Osteoblast (primary cell): ENCODE results near the gene GALNT9. TPM values are rescaled to one million over a fixed set of nuclear protein-coding genes. Genes with fewer than 3 reads are reported as not detected.

ENCODE experiments used
- DNase-seq: peaks from one replicate; pipeline ENCODE4 v3.0.0; 2011; ENCODE audit warnings: low spot score, mixed read lengths; ENCODE audit not compliant: insufficient read length; ENCODE audit errors: missing footprints
- H2AFZ ChIP-seq: 2 replicates; pipeline ENCODE4 v1.6.0; 2011; ENCODE audit warnings: mild to moderate bottlenecking, low read length
- H3K27ac ChIP-seq: 2 replicates; pipeline ENCODE4 v1.5.1; 2011; ENCODE audit warnings: mild to moderate bottlenecking, low read depth, low read length, moderate library complexity
- H3K27me3 ChIP-seq: 2 replicates; pipeline ENCODE4 v1.6.0; 2012; ENCODE audit warnings: mild to moderate bottlenecking, control low read depth, inconsistent platforms, low read length, moderate library complexity; ENCODE audit not compliant: insufficient read depth
- H3K36me3 ChIP-seq: 2 replicates; pipeline ENCODE4 v1.5.1; 2011; ENCODE audit warnings: mild to moderate bottlenecking, low read length, control low read depth, moderate library complexity; ENCODE audit not compliant: insufficient read depth
- H3K4me1 ChIP-seq: 2 replicates; pipeline ENCODE4 v1.5.1; 2011; ENCODE audit warnings: mild to moderate bottlenecking, low read length, control low read depth, moderate library complexity; ENCODE audit not compliant: insufficient read depth
- H3K4me2 ChIP-seq: 2 replicates; pipeline ENCODE4 v1.6.0; 2011; ENCODE audit warnings: mild to moderate bottlenecking, low read length; ENCODE audit not compliant: insufficient read depth
- H3K4me3 ChIP-seq: fragments of 200-600 bp; sonication (generic); 3 replicates; pipeline ENCODE4 v1.5.1; 2012; ENCODE audit warnings: mild to moderate bottlenecking, low read length, inconsistent platforms; ENCODE audit not compliant: insufficient read depth
- H3K79me2 ChIP-seq: 2 replicates; pipeline ENCODE4 v1.6.0; 2012; ENCODE audit warnings: mild to moderate bottlenecking, low read length, control low read depth, inconsistent platforms; ENCODE audit not compliant: insufficient read depth
- H3K9me3 ChIP-seq: 2 replicates; pipeline ENCODE4 v1.5.1; 2011; ENCODE audit warnings: low read depth, low read length, control low read depth
- H4K20me1 ChIP-seq: 2 replicates; pipeline ENCODE4 v1.6.0; 2012; ENCODE audit warnings: mild to moderate bottlenecking, low read length, control low read depth; ENCODE audit not compliant: insufficient read depth
- total RNA-seq: library from RNA; depleted of rRNA; stranded (reverse); fragments of >200 nt; gene quantifications from 2 replicates; pipeline ENCODE4 v1.2.3, GENCODE V29; 2012
- TF ChIP-seq, protein P1 (sequence below): IDR thresholded peaks from 2 replicates; pipeline ENCODE4 v1.5.1; 2011; ENCODE audit warnings: mild to moderate bottlenecking, low read depth, low read length, moderate library complexity; ENCODE audit errors: extremely low read depth

Gene GALNT9
- total RNA-seq, 1 donor, result 0.36 TPM

DNA sequence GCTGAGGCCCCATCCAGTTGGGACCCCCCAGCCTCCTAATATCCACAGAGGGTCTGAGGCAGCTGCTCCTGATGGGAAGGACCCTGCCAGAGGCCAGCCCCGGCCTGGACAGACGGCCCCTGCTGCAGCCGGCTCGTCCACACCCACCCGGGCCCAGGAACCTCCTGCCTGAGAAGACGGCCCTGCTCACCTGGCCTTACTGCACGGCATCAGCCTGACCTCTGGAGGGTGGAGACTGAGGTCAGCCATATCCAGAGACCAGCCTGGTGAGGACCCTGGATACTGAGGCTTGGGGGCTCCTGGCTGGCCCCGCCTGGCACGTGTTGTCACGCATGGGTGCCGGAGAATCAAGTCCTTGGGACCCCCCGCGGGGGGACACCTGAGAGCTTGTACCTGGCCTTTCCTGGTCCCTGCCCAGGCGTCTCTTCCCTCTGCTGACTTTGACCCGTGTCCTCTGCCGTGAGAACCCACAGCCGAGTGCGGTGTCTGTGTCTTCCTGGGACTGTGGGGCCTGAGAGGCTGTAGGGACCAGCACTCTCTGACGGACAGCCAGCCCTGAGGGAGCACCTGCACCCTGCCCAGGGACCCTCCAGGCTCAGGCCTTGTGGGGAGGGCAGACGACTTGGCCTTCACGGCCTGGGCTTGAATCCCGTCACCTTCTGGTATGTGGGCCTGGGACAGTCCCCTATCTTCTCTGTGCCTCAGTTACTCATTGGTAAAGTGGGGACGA is 127.8 kb downstream of the GALNT9 start:
- Histone ChIP-seq H3K27ac (no peak overlapping the region), H3K9me3 (no peaks in the 10 kb centered on the region), H3K79me2 (no peaks in the 10 kb centered on the region), H2AFZ (no peak overlapping the region), H3K27me3 (peaks cover 30% of the 10 kb centered on the region), H3K4me1 (no peaks in the 10 kb centered on the region), H3K4me3 (no peak overlapping the region), H3K36me3 (no peaks in the 10 kb centered on the region), H4K20me1 (no peaks in the 10 kb centered on the region), H3K4me2 (no peak overlapping the region)
- TF ChIP-seq, protein P1, sequence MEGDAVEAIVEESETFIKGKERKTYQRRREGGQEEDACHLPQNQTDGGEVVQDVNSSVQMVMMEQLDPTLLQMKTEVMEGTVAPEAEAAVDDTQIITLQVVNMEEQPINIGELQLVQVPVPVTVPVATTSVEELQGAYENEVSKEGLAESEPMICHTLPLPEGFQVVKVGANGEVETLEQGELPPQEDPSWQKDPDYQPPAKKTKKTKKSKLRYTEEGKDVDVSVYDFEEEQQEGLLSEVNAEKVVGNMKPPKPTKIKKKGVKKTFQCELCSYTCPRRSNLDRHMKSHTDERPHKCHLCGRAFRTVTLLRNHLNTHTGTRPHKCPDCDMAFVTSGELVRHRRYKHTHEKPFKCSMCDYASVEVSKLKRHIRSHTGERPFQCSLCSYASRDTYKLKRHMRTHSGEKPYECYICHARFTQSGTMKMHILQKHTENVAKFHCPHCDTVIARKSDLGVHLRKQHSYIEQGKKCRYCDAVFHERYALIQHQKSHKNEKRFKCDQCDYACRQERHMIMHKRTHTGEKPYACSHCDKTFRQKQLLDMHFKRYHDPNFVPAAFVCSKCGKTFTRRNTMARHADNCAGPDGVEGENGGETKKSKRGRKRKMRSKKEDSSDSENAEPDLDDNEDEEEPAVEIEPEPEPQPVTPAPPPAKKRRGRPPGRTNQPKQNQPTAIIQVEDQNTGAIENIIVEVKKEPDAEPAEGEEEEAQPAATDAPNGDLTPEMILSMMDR, result no peak
- DNase-seq, result no peak

GRCh38 chr12:132200800-132201199 is 128.6 kb downstream of the GALNT9 start:
- Histone ChIP-seq H3K4me2 (no peak overlapping the region), H4K20me1 (no peaks in the 10 kb centered on the region), H3K4me1 (no peaks in the 10 kb centered on the region), H3K9me3 (no peaks in the 10 kb centered on the region), H3K4me3 (no peak overlapping the region), H3K27ac (no peak overlapping the region), H3K36me3 (no peaks in the 10 kb centered on the region), H3K27me3 (peaks cover 23% of the 10 kb centered on the region), H2AFZ (no peak overlapping the region), H3K79me2 (no peaks in the 10 kb centered on the region)
- TF ChIP-seq, protein P1, result no peak
- DNase-seq, result no peak

- no peak overlapping the region for H3K27ac ChIP-seq
- H3K4me3 ChIP-seq, result no peak overlapping the region
- H4K20me1 ChIP-seq, result no peaks in the 10 kb centered on the region
- no peaks in the 10 kb centered on the region for H3K79me2 ChIP-seq
- H3K4me1 ChIP-seq, result no peaks in the 10 kb centered on the region
- H3K27me3 ChIP-seq, result peaks cover 12% of the 10 kb centered on the region
- no peak overlapping the region for H2AFZ ChIP-seq
- H3K4me2 ChIP-seq, result no peak overlapping the region
- no peaks in the 10 kb centered on the region for H3K9me3 ChIP-seq
- no peak for DNase-seq
- TF ChIP-seq, protein P1, result no peak
- no peaks in the 10 kb centered on the region for H3K36me3 ChIP-seq
Measured at GRCh38 chr12:132199526-132200319, 129.7 kb downstream of the GALNT9 start.

DNA sequence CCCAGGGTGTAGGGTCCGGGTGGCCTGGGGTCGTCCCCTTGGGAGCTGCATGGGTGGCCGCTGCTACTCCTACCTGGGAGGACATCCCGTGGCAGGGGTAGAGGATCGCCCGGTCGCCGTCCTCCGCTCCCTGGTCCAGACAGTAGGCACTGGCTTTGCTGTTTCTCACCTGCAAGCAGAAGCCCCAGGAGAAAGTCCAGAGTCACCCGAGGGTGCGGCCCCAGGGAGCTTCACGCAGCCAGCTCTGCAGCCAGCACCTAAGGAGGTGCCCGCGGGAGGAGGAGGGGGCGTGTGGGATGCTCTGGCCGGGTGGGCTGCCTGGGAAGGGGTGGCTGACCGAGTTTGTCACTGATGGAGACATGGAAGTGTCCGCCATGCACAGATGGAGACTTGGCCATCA is 130.3 kb downstream of the GALNT9 start:
- H3K4me1 ChIP-seq, result no peaks in the 10 kb centered on the region

More for the DNA sequence above, 130.3 kb downstream of the GALNT9 start:
- no peak overlapping the region for H3K4me3 ChIP-seq
- H4K20me1 ChIP-seq, result no peaks in the 10 kb centered on the region
- H3K79me2 ChIP-seq, result no peaks in the 10 kb centered on the region
- TF ChIP-seq, protein P1, result no peak
- DNase-seq, result no peak
- H3K9me3 ChIP-seq, result peaks cover 2% of the 10 kb centered on the region
- no peak overlapping the region for H3K4me2 ChIP-seq
- no peaks in the 10 kb centered on the region for H3K36me3 ChIP-seq
- no peak overlapping the region for H2AFZ ChIP-seq
- H3K27ac ChIP-seq, result no peak overlapping the region
- H3K27me3 ChIP-seq, result peaks cover 6% of the 10 kb centered on the region
